ENCODE data around the gene STEAP1B.
A peak's percentile ranks its signal among the peaks of the same experiment; 100 is the strongest.
"Not testable (repeated sequence)": the region's sequence is repeated elsewhere in the genome, so short reads cannot be mapped to it uniquely, and the experiment has no call there.

Gene STEAP1B

DNA sequence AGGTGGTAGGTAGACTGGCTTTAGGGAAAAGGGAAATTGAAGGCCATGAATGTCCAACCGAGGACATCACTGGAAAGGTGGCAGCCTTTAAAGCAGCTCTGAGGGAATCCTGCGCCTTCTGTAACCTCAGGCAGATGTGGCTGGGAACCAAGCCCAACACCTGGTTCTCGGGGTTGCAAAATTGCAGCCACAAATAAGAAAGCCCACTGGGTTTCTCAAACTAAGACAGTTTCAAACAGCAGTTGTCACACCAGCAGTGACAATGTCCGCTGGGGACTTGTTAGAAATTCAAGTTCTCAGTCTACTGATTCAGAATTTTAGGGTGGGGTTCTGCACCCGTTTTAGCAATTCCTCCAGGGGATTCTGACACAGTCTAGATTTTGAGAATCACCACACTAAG is 42.7 kb upstream of the STEAP1B start:
- 98% methylated on average over 5 of the region's 5 CpGs for WGBS (ENCODE audit: insufficient coverage)
- ChIA-PET POLR2A (no interaction called here), CTCF (interaction anchor here (2.1 kb wide), 1 partner anchor 18 kb away, joined by 7 read pairs; no protein-coding TSS in a partner anchor)
- no peaks in the 10 kb centered on the region for H3K4me1 ChIP-seq (ENCODE audit: control extremely low read depth in 1 of 4, control insufficient read depth in 4 of 4, insufficient read depth in 4 of 4, low read length in 3 of 4)
- no peak overlapping the region for H3K27ac ChIP-seq (ENCODE audit: insufficient read depth in 1 of 2, low read depth in 1 of 2, low read length in 2 of 2, poor library complexity in 1 of 2, severe bottlenecking in 2 of 2)
- no peaks in the 10 kb centered on the region for H3K36me3 ChIP-seq (ENCODE audit: control insufficient read depth in 4 of 4, insufficient read depth in 4 of 4, low read length in 3 of 4)
- no peak for DNase-seq
- H3K27me3 ChIP-seq (replicated peaks in 2 of 5; ENCODE audit: control insufficient read depth in 4 of 5, insufficient read depth in 5 of 5, low read length in 4 of 5), result peaks cover 0 to 33% (median 3%) of the 10 kb centered on the region in 5 experiments
- no peak overlapping the region for H3K4me3 ChIP-seq (ENCODE audit: control insufficient read depth in 1 of 7, extremely low read depth in 1 of 7, insufficient read depth in 4 of 7, low read depth in 2 of 7, low read length in 6 of 7)
- H3K9me3 ChIP-seq (ENCODE audit: control extremely low read depth in 1 of 5, control insufficient read depth in 4 of 5, insufficient read depth in 2 of 5, low read depth in 1 of 5, low read length in 4 of 5), result no peaks in the 10 kb centered on the region

DNA sequence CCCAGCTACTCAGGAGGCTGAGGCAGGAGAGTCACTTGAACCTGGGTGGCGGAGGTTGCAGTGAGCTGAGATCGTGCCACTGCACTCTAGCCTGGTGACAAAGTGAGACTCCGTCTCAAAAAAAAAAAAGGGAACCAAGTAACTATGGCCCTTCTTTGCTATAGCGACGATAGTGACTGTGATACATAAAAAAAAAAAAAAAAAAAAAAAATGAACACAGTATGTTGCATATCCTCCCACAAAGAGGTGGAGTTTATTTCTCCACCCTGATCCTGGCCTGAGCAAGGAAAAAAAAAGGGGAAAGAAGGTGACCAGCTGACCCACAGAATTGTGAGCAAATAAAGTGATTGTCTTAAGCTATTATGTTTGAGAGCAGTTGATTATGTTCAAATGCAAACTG is 42.3 kb upstream of the STEAP1B start:
- H3K36me3 ChIP-seq (ENCODE audit: control insufficient read depth in 4 of 4, insufficient read depth in 4 of 4, low read length in 3 of 4), result no peaks in the 10 kb centered on the region
- H3K4me1 ChIP-seq (ENCODE audit: control extremely low read depth in 1 of 4, control insufficient read depth in 4 of 4, insufficient read depth in 4 of 4, low read length in 3 of 4), result no peaks in the 10 kb centered on the region
- ChIA-PET POLR2A (no interaction called here), CTCF (interaction anchor here (2.1 kb wide), 1 partner anchor 18 kb away, joined by 7 read pairs; no protein-coding TSS in a partner anchor)
- no peaks in the 10 kb centered on the region for H3K9me3 ChIP-seq (ENCODE audit: control extremely low read depth in 1 of 5, control insufficient read depth in 4 of 5, insufficient read depth in 2 of 5, low read depth in 1 of 5, low read length in 4 of 5)
- no peak overlapping the region for H3K4me3 ChIP-seq (ENCODE audit: control insufficient read depth in 1 of 7, extremely low read depth in 1 of 7, insufficient read depth in 4 of 7, low read depth in 2 of 7, low read length in 6 of 7)
- no peak overlapping the region for H3K27ac ChIP-seq (ENCODE audit: insufficient read depth in 1 of 2, low read depth in 1 of 2, low read length in 2 of 2, poor library complexity in 1 of 2, severe bottlenecking in 2 of 2)
- WGBS (ENCODE audit: insufficient coverage), result 100% methylated on average over 2 of the region's 5 CpGs
- DNase-seq, result no peak
- H3K27me3 ChIP-seq (replicated peaks in 2 of 5; ENCODE audit: control insufficient read depth in 4 of 5, insufficient read depth in 5 of 5, low read length in 4 of 5), result peaks cover 0 to 31% (median 3%) of the 10 kb centered on the region in 5 experiments

- ChIA-PET POLR2A (no interaction called here), CTCF (interaction anchor here (2.1 kb wide), 1 partner anchor 19 kb away, joined by 7 read pairs; no protein-coding TSS in a partner anchor)
- 100% methylated on average over 5 of the region's 6 CpGs for WGBS (ENCODE audit: insufficient coverage)
- H3K27me3 ChIP-seq (replicated peaks in 2 of 5; ENCODE audit: control insufficient read depth in 4 of 5, insufficient read depth in 5 of 5, low read length in 4 of 5), result peaks cover 0 to 26% (median 1%) of the 10 kb centered on the region in 5 experiments
- H3K36me3 ChIP-seq (ENCODE audit: control insufficient read depth in 4 of 4, insufficient read depth in 4 of 4, low read length in 3 of 4), result no peaks in the 10 kb centered on the region
- H3K4me1 ChIP-seq (ENCODE audit: control extremely low read depth in 1 of 4, control insufficient read depth in 4 of 4, insufficient read depth in 4 of 4, low read length in 3 of 4), result no peaks in the 10 kb centered on the region
- no peak overlapping the region for H3K4me3 ChIP-seq (ENCODE audit: control insufficient read depth in 1 of 7, extremely low read depth in 1 of 7, insufficient read depth in 4 of 7, low read depth in 2 of 7, low read length in 6 of 7)
- no peak overlapping the region for H3K27ac ChIP-seq (ENCODE audit: insufficient read depth in 1 of 2, low read depth in 1 of 2, low read length in 2 of 2, poor library complexity in 1 of 2, severe bottlenecking in 2 of 2)
- no peaks in the 10 kb centered on the region for H3K9me3 ChIP-seq (ENCODE audit: control extremely low read depth in 1 of 5, control insufficient read depth in 4 of 5, insufficient read depth in 2 of 5, low read depth in 1 of 5, low read length in 4 of 5)
- DNase-seq, result no peak
Observed at GRCh38 chr7:22541789-22542188, 41.8 kb upstream of the STEAP1B start.

DNA sequence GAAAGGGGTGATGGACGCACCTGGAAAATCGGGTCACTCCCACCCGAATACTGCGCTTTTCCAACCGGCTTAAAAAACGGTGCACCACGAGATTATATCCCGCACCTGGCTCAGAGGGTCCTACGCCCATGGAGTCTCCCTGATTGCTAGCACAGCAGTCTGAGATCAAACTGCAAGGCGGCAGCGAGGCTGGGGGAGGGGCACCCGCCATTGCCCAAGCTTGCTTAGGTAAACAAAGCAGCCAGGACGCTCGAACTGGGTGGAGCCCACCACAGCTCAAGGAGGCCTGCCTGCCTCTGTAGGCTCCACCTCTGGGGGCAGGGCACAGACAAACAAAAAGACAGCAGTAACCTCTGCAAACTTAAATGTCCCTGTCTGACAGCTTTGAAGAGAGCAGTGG is 28.5 kb upstream of the STEAP1B start:
- H3K4me1 ChIP-seq (ENCODE audit: control extremely low read depth in 1 of 4, control insufficient read depth in 4 of 4, insufficient read depth in 4 of 4, low read length in 3 of 4); H3K27ac ChIP-seq (ENCODE audit: insufficient read depth in 1 of 2, low read depth in 1 of 2, low read length in 2 of 2, poor library complexity in 1 of 2, severe bottlenecking in 2 of 2); DNase-seq; H3K9me3 ChIP-seq (ENCODE audit: control extremely low read depth in 1 of 5, control insufficient read depth in 4 of 5, insufficient read depth in 2 of 5, low read depth in 1 of 5, low read length in 4 of 5); H3K27me3 ChIP-seq (replicated peaks in 2 of 5; ENCODE audit: control insufficient read depth in 4 of 5, insufficient read depth in 5 of 5, low read length in 4 of 5); H3K36me3 ChIP-seq (ENCODE audit: control insufficient read depth in 4 of 4, insufficient read depth in 4 of 4, low read length in 3 of 4); H3K4me3 ChIP-seq (ENCODE audit: control insufficient read depth in 1 of 7, extremely low read depth in 1 of 7, insufficient read depth in 4 of 7, low read depth in 2 of 7, low read length in 6 of 7); POLR2A ChIA-PET; CTCF ChIA-PET: not testable (repeated sequence)
- WGBS (ENCODE audit: insufficient coverage), result no CpG with 5 or more reads among the region's 14 CpGs

- H3K4me1 ChIP-seq (ENCODE audit: control extremely low read depth in 1 of 4, control insufficient read depth in 4 of 4, insufficient read depth in 4 of 4, low read length in 3 of 4); H3K27me3 ChIP-seq (replicated peaks in 2 of 5; ENCODE audit: control insufficient read depth in 4 of 5, insufficient read depth in 5 of 5, low read length in 4 of 5); DNase-seq; POLR2A ChIA-PET; H3K36me3 ChIP-seq (ENCODE audit: control insufficient read depth in 4 of 4, insufficient read depth in 4 of 4, low read length in 3 of 4); H3K4me3 ChIP-seq (ENCODE audit: control insufficient read depth in 1 of 7, extremely low read depth in 1 of 7, insufficient read depth in 4 of 7, low read depth in 2 of 7, low read length in 6 of 7); CTCF ChIA-PET; H3K27ac ChIP-seq (ENCODE audit: insufficient read depth in 1 of 2, low read depth in 1 of 2, low read length in 2 of 2, poor library complexity in 1 of 2, severe bottlenecking in 2 of 2); H3K9me3 ChIP-seq (ENCODE audit: control extremely low read depth in 1 of 5, control insufficient read depth in 4 of 5, insufficient read depth in 2 of 5, low read depth in 1 of 5, low read length in 4 of 5): not testable (repeated sequence)
- WGBS (ENCODE audit: insufficient coverage), result 39% methylated on average over 4 of the region's 5 CpGs
Observed at GRCh38 chr7:22524353-22524947, 24.5 kb upstream of the STEAP1B start.

- CTCF ChIA-PET, POLR2A ChIA-PET: not testable (repeated sequence)
Observed at GRCh38 chr7:22523478-22524352, 23.7 kb upstream of the STEAP1B start.

GRCh38 chr7:22519560-22519959 is 19.6 kb upstream of the STEAP1B start:
- H3K4me1 ChIP-seq (ENCODE audit: control extremely low read depth in 1 of 4, control insufficient read depth in 4 of 4, insufficient read depth in 4 of 4, low read length in 3 of 4); DNase-seq; H3K36me3 ChIP-seq (ENCODE audit: control insufficient read depth in 4 of 4, insufficient read depth in 4 of 4, low read length in 3 of 4); POLR2A ChIA-PET; H3K4me3 ChIP-seq (ENCODE audit: control insufficient read depth in 1 of 7, extremely low read depth in 1 of 7, insufficient read depth in 4 of 7, low read depth in 2 of 7, low read length in 6 of 7); CTCF ChIA-PET; H3K9me3 ChIP-seq (ENCODE audit: control extremely low read depth in 1 of 5, control insufficient read depth in 4 of 5, insufficient read depth in 2 of 5, low read depth in 1 of 5, low read length in 4 of 5); H3K27me3 ChIP-seq (replicated peaks in 2 of 5; ENCODE audit: control insufficient read depth in 4 of 5, insufficient read depth in 5 of 5, low read length in 4 of 5); H3K27ac ChIP-seq (ENCODE audit: insufficient read depth in 1 of 2, low read depth in 1 of 2, low read length in 2 of 2, poor library complexity in 1 of 2, severe bottlenecking in 2 of 2): not testable (repeated sequence)
- no CpG with 5 or more reads among the region's 1 CpG for WGBS (ENCODE audit: insufficient coverage)

More at GRCh38 chr7:22523478-22524352, 23.7 kb upstream of the STEAP1B start:
- WGBS (ENCODE audit: insufficient coverage), result 84% methylated on average over 6 of the region's 16 CpGs
- H3K9me3 ChIP-seq (ENCODE audit: control extremely low read depth in 1 of 5, control insufficient read depth in 4 of 5, insufficient read depth in 2 of 5, low read depth in 1 of 5, low read length in 4 of 5); H3K36me3 ChIP-seq (ENCODE audit: control insufficient read depth in 4 of 4, insufficient read depth in 4 of 4, low read length in 3 of 4); H3K27ac ChIP-seq (ENCODE audit: insufficient read depth in 1 of 2, low read depth in 1 of 2, low read length in 2 of 2, poor library complexity in 1 of 2, severe bottlenecking in 2 of 2); H3K4me1 ChIP-seq (ENCODE audit: control extremely low read depth in 1 of 4, control insufficient read depth in 4 of 4, insufficient read depth in 4 of 4, low read length in 3 of 4); H3K4me3 ChIP-seq (ENCODE audit: control insufficient read depth in 1 of 7, extremely low read depth in 1 of 7, insufficient read depth in 4 of 7, low read depth in 2 of 7, low read length in 6 of 7); H3K27me3 ChIP-seq (replicated peaks in 2 of 5; ENCODE audit: control insufficient read depth in 4 of 5, insufficient read depth in 5 of 5, low read length in 4 of 5): not testable (repeated sequence)
- DNase-seq, result peak; percentile 21 to 42 (median 36)
